Esophagus (tissue), 2 donors: ENCODE results near the gene ZFHX3. TPM values are rescaled to one million over a fixed set of nuclear protein-coding genes. Genes with fewer than 3 reads are reported as not detected.

Experiments used
- H3K27ac ChIP-seq, 2 donors: one replicate each; pipeline ENCODE4 v1.5.1; 2013; ENCODE audit warnings: low read depth in 2 of 2, mild to moderate bottlenecking in 2 of 2, inconsistent platforms in 1 of 2, low read length in 1 of 2, moderate library complexity in 1 of 2
- H3K27me3 ChIP-seq, 2 donors: one replicate each; pipeline ENCODE4 v1.6.1; 2013; ENCODE audit warnings: low read length in 2 of 2, control low read depth in 1 of 2, mild to moderate bottlenecking in 1 of 2; ENCODE audit not compliant: insufficient read depth in 2 of 2, control insufficient read depth in 1 of 2
- H3K36me3 ChIP-seq, 2 donors: one replicate each; pipeline ENCODE4 v1.6.1; 2013; ENCODE audit warnings: low read length in 1 of 2; ENCODE audit not compliant: control insufficient read depth in 2 of 2, insufficient read depth in 2 of 2
- H3K4me1 ChIP-seq, 2 donors: one replicate each; pipeline ENCODE4 v1.6.1; 2013; ENCODE audit warnings: low read length in 1 of 2; ENCODE audit not compliant: control insufficient read depth in 2 of 2, insufficient read depth in 2 of 2
- H3K4me3 ChIP-seq, 2 donors: one replicate each; pipeline ENCODE4 v1.5.1; 2013; ENCODE audit warnings: low read length in 2 of 2, mild to moderate bottlenecking in 2 of 2, low read depth in 1 of 2, moderate library complexity in 1 of 2
- H3K9me3 ChIP-seq, 2 donors: one replicate each; pipeline ENCODE4 v1.6.1; 2013; ENCODE audit warnings: mild to moderate bottlenecking in 2 of 2, low read depth in 1 of 2, low read length in 1 of 2, moderate library complexity in 1 of 2; ENCODE audit not compliant: control insufficient read depth in 2 of 2, insufficient read depth in 1 of 2
- WGBS, 2 donors: extraction: QIAGEN DNeasy Blood & Tissue Kit; methylation state at CpG; one replicate each; pipeline ENCODE4 v1.1.7; 2013; 5-methylcytosine and 5-hydroxymethylcytosine counted together
- polyA plus RNA-seq, 2 donors: library from polyadenylated mRNA; stranded (reverse); fragments of 200-250 nt; gene quantifications; one replicate each; pipeline ENCODE4 v1.2.3, GENCODE V29; 2013
- donor health status: healthy with polysubstance abuse.
- donor health status: Bipolar disorder and iron deficiency.

Gene ZFHX3
- polyA plus RNA-seq, 2 donors = 0.62 to 1.1 TPM

DNA sequence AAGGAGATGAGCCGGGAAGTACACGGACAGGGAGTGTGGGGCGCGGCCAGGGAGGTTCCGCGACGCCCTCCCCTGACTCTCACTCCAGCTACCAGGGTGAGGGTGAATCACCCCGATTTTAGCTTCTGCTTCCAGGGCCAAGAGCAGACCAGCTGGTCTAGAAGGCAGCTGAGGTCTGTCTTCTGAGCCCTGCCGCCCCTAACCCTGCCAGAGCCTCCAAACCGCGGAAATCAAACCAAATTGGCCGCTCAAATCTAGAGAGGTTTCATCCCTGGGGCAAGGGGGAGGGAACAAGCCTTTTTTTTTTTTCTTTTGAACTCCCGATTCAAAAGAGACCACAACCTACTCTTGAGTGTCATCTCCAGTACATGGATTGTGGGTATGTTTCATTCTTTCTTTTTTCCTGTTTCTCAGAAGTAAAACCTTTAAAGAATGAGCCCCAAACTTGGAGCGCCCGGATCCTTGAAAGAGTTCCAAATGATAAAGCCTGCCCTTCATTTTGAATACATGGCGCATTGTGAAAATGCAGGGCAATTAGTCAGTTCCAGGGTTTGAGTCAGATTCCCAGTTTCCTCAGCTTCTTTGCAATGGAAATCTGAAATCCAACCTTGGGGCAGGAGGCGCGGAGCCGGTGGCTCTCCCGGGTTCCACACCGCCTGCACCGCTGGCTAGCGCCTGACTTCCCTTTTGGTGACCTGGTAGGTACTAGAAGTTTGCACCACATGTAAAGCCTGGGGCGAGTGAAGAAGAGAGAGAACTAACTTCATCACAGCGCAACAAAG is 16.5 kb upstream of the ZFHX3 start:
- Histone ChIP-seq H3K27ac (no peak overlapping the region), H3K4me1 (peaks cover 7 to 17% of the 10 kb centered on the region in 2 donors)
- 35 to 43% methylated on average over 25 of the region's 25 CpGs for WGBS, 2 donors

DNA sequence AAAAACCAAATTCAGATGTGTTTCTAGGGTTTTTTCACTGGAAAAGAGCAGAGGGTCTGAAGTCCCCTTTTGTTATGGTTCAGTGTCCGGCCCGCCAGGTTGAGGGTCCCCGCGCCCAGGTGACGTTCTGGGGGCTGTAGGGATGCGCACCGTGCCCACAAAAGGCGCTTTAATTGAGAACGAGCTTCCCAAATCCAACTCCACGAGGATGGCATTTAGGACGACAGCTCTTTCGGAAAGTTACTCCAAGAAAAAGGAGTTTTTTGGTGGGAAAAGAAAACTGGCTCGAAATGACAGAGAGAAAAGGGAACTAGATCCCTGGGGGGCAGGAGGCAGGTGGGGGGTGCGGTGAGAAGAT is 15.9 kb upstream of the ZFHX3 start:
- peaks cover 7 to 17% of the 10 kb centered on the region in 2 donors for H3K4me1 ChIP-seq
- H3K27me3 ChIP-seq = peaks cover 0 to 11% of the 10 kb centered on the region in 2 donors

More for the DNA sequence above, 16.5 kb upstream of the ZFHX3 start:
- Histone ChIP-seq H3K4me3 (no peak overlapping the region), H3K36me3 (no peaks in the 10 kb centered on the region), H3K27me3 (peaks cover 0 to 11% of the 10 kb centered on the region in 2 donors), H3K9me3 (peaks cover 0 to 4% of the 10 kb centered on the region in 2 donors)

DNA sequence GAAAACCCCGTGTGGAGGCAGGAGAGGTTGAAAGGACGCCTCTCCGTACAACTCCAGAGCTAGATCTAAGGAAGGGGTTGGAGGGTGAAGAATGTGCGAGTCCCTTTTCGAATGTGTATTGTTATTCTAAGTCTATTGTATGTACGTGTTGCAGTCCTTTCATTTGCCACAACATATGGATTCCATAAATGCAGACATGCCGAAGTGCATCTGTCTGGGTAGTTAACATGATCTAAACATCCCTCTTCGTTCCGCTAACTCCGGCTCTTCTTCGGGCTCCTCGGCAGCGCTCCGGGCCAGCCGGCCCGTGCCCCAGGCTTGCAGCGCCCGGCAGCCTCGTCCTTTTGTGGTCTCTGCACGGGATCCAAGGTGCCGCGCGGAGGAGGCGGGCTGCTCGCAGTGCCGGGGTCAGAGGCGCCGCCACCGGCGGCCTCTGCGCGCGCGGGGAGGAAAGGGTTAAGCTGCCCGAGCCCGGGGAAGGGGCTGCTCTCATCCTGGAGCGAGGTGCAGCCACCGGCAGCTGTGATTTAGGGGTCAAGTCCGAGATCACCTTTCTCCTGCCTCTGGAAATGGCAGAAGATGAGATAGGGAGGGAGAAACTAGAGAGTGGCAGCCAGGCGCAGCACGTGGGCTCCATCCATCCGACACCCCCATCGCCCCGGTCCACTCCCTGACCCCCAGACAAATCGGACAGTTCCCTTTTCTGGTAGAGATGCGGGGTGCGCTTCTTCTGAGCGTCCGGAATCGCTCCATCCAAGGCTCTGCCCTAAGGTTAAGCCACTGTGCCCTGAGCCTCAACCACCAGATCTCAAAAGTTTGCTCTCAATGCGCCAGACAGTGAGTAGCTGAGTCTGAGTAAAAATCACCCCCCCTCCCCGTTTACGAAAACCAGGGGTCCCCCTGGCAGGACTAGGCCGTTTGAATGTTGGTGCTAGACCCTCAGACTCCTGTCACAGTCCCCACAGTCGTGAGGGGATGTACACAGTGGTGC is 15.1 kb upstream of the ZFHX3 start:
- no peak overlapping the region for H3K27ac ChIP-seq
- WGBS, 2 donors = 46 to 56% methylated on average over 55 of the region's 55 CpGs
- H3K36me3 ChIP-seq = no peaks in the 10 kb centered on the region
- H3K9me3 ChIP-seq = peaks cover 0 to 4% of the 10 kb centered on the region in 2 donors
- H3K4me3 ChIP-seq = no peak overlapping the region
- H3K4me1 ChIP-seq = peaks cover 7 to 14% of the 10 kb centered on the region in 2 donors
- peaks cover 0 to 11% of the 10 kb centered on the region in 2 donors for H3K27me3 ChIP-seq

More for the DNA sequence above, 15.9 kb upstream of the ZFHX3 start:
- WGBS, 2 donors = 52% methylated on average over 14 of the region's 14 CpGs
- H3K9me3 ChIP-seq = peaks cover 0 to 4% of the 10 kb centered on the region in 2 donors
- H3K36me3 ChIP-seq = no peaks in the 10 kb centered on the region
- no peak overlapping the region for H3K27ac ChIP-seq
- no peak overlapping the region for H3K4me3 ChIP-seq

DNA sequence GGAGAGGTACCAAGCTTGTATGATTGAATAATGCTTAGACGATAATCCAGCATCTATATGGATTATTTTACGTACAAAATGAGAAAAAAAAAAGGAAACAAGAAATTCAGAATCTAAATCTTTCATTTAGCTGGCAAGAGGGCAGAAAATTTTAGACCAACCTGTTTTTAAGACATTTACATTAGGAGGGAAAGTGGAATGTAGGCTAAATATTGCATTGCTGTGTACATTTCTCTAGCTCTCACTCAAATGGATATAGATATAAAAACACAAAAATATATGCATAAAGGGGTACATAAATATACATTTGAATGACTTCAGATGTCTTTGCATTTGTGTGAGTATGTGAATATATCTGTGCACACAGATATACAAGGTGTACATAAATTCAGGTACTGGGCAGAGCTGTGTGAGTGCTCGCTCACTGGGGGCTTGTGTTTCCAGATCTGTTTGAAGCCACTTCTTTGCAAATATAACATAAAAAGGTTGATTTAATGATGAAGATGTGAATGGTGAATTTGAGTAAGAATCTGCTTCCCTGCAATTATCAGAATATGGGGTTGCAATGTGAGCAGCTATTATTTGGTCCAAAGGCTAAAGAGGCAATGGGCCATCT is 14.2 kb upstream of the ZFHX3 start:
- WGBS, 2 donors = 93 to 95% methylated on average over 3 of the region's 3 CpGs
- Histone ChIP-seq H3K4me3 (no peak overlapping the region), H3K9me3 (peaks cover 0 to 4% of the 10 kb centered on the region in 2 donors), H3K4me1 (peaks cover 7 to 14% of the 10 kb centered on the region in 2 donors), H3K27me3 (peaks cover 0 to 11% of the 10 kb centered on the region in 2 donors), H3K36me3 (no peaks in the 10 kb centered on the region), H3K27ac (no peak overlapping the region)

DNA sequence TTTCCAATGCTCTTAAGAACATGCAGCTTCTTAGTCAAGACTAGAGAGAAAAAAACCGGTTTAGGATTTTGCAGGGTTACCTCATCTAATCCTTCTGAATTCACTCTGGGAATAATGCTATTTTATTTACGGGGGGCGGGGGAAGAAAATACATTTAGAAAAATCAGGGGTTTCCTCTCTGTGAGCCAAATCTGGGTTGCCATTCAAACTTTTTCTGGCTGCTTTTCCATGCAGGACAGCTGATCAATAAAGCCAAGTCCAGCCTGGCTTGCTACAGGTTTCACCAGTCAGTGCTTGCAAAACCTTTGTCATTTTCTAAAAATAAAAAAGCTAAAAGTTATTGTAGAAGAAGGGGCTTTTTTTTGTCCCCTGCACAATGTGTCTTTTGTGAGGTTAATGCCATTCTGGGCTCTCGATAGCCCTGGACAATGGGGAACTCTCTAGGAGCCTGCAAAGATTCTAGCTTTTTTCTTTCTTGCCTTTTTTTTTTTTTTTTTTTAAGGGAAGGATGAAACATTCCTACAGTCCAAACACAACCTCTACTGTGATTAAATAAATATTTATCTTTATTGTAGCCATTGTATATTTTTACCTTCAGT is 13.1 kb upstream of the ZFHX3 start:
- whole genome bisulfite sequencing, 2 donors = 83 to 90% methylated on average over 4 of the region's 4 CpGs
- Histone ChIP-seq H3K27me3 (peaks cover 0 to 11% of the 10 kb centered on the region in 2 donors), H3K36me3 (no peaks in the 10 kb centered on the region), H3K4me3 (no peak overlapping the region), H3K9me3 (peaks cover 0 to 4% of the 10 kb centered on the region in 2 donors), H3K27ac (no peak overlapping the region), H3K4me1 (peaks cover 0 to 14% of the 10 kb centered on the region in 2 donors)

DNA sequence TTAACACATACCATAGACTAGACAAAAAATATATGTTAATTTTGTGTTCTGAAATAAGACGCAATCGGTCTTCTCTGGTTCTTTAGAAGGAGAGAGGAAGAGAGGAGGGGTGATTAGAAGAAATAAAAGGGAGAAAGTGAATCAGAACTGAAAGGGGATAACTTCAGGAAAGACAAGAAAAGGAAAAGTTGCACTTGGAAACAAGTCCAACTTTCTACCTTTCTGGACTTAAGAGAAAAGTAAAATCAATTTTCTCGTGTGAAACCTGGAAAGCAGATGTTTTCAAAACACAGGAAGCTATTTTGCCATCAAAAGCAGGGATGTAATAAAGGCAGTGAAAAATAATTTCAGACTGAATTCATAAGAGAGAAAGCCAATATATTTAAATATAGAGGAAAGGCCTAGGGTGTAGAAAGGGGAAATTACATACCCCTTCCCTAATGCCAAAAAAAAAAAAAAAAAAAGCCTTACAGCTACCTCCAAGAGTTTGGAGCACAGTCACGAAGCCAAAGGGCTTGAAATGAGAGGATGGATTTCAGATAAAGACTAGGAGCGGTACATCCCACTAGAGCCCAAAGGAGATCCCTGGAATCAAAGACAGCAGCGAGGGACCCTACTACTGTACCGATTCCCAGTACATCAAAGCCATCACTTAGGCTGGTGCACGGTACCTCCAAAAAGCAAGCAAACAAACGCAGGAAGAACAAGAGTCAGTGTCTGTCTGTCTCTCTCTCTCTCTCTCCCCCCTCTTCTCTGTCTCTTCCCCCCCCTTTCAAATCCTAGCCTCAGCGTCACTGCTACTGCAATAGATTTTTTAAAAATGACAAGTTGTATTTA is 12.1 kb upstream of the ZFHX3 start:
- Histone ChIP-seq H3K36me3 (no peaks in the 10 kb centered on the region), H3K4me1 (peaks cover 0 to 8% of the 10 kb centered on the region in 2 donors), H3K4me3 (peak overlapping the region in 1 of 2 donors; percentile 84), H3K9me3 (peaks cover 0 to under 1% of the 10 kb centered on the region in 2 donors), H3K27ac (no peak overlapping the region), H3K27me3 (peaks cover 0 to 5% of the 10 kb centered on the region in 2 donors)
- WGBS, 2 donors = 69 to 76% methylated on average over 10 of the region's 10 CpGs

DNA sequence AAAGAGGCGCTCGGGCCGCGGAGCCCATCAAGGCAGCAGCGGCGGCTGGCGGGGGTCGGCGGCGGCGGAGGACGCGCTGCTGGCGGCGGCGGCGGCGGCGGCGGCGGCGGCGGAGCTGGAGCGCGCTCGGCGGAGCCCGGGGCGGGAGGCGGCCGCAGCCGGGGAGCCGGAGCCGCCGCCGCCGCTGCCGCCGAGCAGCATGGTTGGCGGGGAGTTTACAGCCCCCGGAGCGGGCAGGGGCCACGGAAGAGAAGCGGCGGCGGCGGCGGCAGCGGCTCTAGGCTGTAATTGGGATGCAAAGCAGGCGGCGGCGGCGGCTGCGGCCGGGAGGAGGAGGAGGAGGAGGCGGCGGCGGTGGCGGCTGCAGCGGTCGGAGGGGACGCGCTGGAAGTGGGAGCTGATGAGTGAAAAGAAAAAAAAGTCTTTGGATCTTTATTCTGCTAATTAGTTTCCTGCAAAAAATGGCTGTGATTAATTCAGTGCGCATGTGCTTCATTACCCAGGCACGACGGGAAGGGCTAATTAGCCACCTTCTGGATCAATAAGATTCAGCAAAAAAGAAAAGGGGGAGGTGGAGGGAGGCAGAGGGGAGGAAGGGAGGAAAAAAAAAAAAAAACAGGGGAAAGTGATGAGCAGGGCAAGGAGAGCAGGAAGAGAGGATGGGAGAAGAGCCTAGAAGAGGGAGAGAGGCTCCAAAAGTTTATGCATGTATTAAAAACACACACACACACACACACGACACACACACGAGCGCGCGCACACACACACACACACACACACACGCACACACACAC is 10.9 kb upstream of the ZFHX3 start:
- H3K27ac ChIP-seq = peak overlapping the region; percentile 79 to 89
- H3K4me3 ChIP-seq = peak overlapping the region; percentile 79 to 84
- peaks cover 0 to 3% of the 10 kb centered on the region in 2 donors for H3K4me1 ChIP-seq
- no peaks in the 10 kb centered on the region for H3K27me3 ChIP-seq
- no peaks in the 10 kb centered on the region for H3K36me3 ChIP-seq
- 0 to 1% methylated on average over 59 to 72 of the region's 72 CpGs for WGBS, 2 donors
- H3K9me3 ChIP-seq = no peaks in the 10 kb centered on the region

DNA sequence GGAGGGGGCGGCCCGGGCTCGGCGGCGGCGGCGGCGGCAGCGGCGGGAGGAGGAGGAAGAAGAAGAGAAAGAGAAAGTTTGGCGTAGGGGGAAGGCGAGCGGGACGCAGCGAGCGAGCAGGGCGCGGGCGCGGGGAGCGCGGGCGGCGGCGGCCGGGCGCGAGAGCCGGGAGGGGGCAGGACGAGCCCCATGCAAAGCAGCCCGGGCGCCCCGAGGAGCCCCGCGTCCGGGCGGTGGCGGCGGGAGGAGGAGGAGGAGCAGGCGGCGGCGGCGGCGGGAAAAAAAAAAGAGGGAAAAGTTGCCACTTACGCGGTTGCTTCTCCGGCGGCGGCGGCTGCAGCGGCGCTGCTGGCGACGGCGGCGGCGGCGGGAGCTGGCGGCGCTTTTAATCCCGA is 10.3 kb upstream of the ZFHX3 start:
- peak overlapping the region; percentile 79 to 84 for H3K4me3 ChIP-seq
- no peaks in the 10 kb centered on the region for H3K27me3 ChIP-seq
- 1 to 3% methylated on average over 34 to 61 of the region's 61 CpGs for WGBS, 2 donors
- H3K4me1 ChIP-seq = peaks cover 0 to 3% of the 10 kb centered on the region in 2 donors
- H3K27ac ChIP-seq = peak overlapping the region; percentile 79 to 89
- no peaks in the 10 kb centered on the region for H3K9me3 ChIP-seq
- no peaks in the 10 kb centered on the region for H3K36me3 ChIP-seq
